Stimulated activated naive B cell treated with anti-CD40 and anti-IgM and Interleukin-4, amounts not matched to agents 10 μg/mL and 1 μg/mL and 100 μg/mL, for 72 hours (primary cell): ENCODE measurements around the gene MTHFD1.

ENCODE experiments used
- ATAC-seq, 2 donors: fragments of 150-1000 bp; cut with Tn5 transposase; replicated peaks; 2 replicates each; pipeline ENCODE4 v1.10.0; 2021; ENCODE audit warnings: moderate library complexity in 1 of 2
- DNase-seq: peaks from one replicate; pipeline ENCODE4 v3.0.0; 2021
- H3K27ac Mint-ChIP-seq: one replicate; pipeline ENCODE4 v1.8.0; 2022; ENCODE audit warnings: mild to moderate bottlenecking, mixed read lengths
- H3K27me3 Mint-ChIP-seq, 2 donors: one replicate each; pipeline ENCODE4 v1.8.0; 2022; ENCODE audit warnings: mixed read lengths in 2 of 2
- H3K36me3 Mint-ChIP-seq, 2 donors: one replicate each; pipeline ENCODE4 v1.8.0; 2022; ENCODE audit warnings: mixed read lengths in 2 of 2, mild to moderate bottlenecking in 1 of 2
- H3K4me1 Mint-ChIP-seq, 2 donors: one replicate each; pipeline ENCODE4 v1.8.0; 2022; ENCODE audit warnings: mixed read lengths in 2 of 2, mild to moderate bottlenecking in 1 of 2
- H3K4me3 Mint-ChIP-seq, 2 donors: one replicate each; pipeline ENCODE4 v1.8.0; 2022; ENCODE audit warnings: mild to moderate bottlenecking in 2 of 2, mixed read lengths in 2 of 2, moderate library complexity in 1 of 2
- H3K9me3 Mint-ChIP-seq, 2 donors: one replicate each; pipeline ENCODE4 v1.8.0; 2022; ENCODE audit warnings: mixed read lengths in 2 of 2, mild to moderate bottlenecking in 1 of 2

The MTHFD1 gene

GRCh38 chr14:64417055-64417770, 29.1 kb downstream of the MTHFD1 start:
- peaks cover 47 to 67% of the 10 kb centered on the region in 2 donors for H3K36me3 Mint-ChIP-seq
- H3K27me3 Mint-ChIP-seq: no peaks in the 10 kb centered on the region
- H3K4me1 Mint-ChIP-seq: peaks cover 5 to 19% of the 10 kb centered on the region in 2 donors
- H3K9me3 Mint-ChIP-seq: no peaks in the 10 kb centered on the region
- H3K27ac Mint-ChIP-seq: peak overlapping the region; percentile 28
- DNase-seq: no peak
- no peak overlapping the region for H3K4me3 Mint-ChIP-seq
- peak in 1 of 2 donors; percentile 8 for ATAC-seq

DNA sequence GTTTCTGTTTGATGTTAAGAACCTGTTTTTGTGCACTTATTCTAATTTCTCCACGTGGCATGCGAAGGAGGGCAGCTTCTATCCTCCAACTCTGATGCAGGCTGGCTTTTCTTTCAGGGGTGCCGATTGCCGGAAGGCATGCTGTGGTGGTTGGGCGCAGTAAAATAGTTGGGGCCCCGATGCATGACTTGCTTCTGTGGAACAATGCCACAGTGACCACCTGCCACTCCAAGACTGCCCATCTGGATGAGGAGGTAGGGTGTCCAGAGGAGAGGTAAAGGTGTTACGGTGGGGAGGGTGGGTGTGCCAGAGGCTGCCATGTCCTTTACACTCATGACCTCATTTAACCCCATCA, 29.6 kb downstream of the MTHFD1 start:
- Mint-ChIP-seq H3K27me3 (no peaks in the 10 kb centered on the region), H3K9me3 (no peaks in the 10 kb centered on the region), H3K36me3 (peaks cover 47 to 68% of the 10 kb centered on the region in 2 donors), H3K27ac (no peak overlapping the region), H3K4me3 (no peak overlapping the region), H3K4me1 (peaks cover 5 to 19% of the 10 kb centered on the region in 2 donors)
- no peak for ATAC-seq
- DNase-seq: no peak

DNA sequence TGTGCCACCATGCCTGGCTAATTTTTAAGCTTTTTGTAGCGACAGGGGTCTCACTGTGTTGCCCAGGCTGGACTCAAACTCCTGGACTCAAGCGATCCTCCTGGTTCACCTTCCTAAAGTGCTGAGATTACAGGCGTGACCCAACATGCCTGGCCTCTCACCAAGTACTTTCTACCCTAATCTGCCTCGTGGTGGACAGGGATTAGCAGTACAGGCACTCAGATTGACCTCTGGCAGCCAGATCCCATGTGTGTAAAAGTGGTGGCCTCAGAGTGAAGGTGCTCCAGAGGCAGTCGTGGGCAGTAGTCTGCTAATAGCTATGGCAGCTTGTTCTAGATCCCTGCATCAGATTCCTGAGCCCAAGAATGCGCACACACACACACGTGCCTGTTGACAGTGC, 30.9 kb downstream of the MTHFD1 start:
- ATAC-seq (no peak), DNase-seq (no peak)
- Mint-ChIP-seq H3K27ac (no peak overlapping the region), H3K4me3 (no peak overlapping the region), H3K9me3 (no peaks in the 10 kb centered on the region), H3K27me3 (no peaks in the 10 kb centered on the region), H3K36me3 (peaks cover 52 to 73% of the 10 kb centered on the region in 2 donors), H3K4me1 (peaks cover 5 to 19% of the 10 kb centered on the region in 2 donors)

GRCh38 chr14:64421166-64421565, 33.0 kb downstream of the MTHFD1 start:
- Mint-ChIP-seq H3K36me3 (peaks cover 51 to 76% of the 10 kb centered on the region in 2 donors), H3K27ac (peak overlapping the region; percentile 56), H3K9me3 (no peaks in the 10 kb centered on the region), H3K4me1 (peaks cover 3 to 10% of the 10 kb centered on the region in 2 donors), H3K27me3 (no peaks in the 10 kb centered on the region), H3K4me3 (no peak overlapping the region)
- DNase-seq (no peak), ATAC-seq (no peak)

- Mint-ChIP-seq H3K36me3 (peaks cover 51 to 75% of the 10 kb centered on the region in 2 donors), H3K27ac (no peak overlapping the region), H3K27me3 (no peaks in the 10 kb centered on the region), H3K9me3 (no peaks in the 10 kb centered on the region), H3K4me3 (no peak overlapping the region), H3K4me1 (peaks cover under 1 to 7% of the 10 kb centered on the region in 2 donors)
- no peak for ATAC-seq
- no peak for DNase-seq
Measured at GRCh38 chr14:64422005-64422404, 33.9 kb downstream of the MTHFD1 start.

DNA sequence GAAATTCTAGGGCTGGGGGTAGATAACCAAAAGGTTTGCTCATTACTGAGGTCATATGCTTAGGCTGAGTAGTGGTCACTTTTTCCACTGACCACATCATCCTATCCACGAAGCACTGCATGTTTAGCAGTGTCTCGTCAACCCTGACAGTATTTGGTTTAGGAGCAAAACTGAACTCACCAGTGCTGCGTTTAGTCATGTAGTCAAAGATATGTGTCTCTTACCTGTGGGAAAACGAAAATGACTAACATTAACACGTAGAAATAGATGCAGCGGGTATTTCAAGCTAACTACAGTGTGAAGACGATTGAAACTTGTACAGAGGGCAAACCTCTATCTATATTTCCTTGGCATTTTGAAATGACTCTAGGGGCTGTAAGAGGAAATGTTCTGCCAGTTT, 34.6 kb downstream of the MTHFD1 start:
- Mint-ChIP-seq H3K4me1 (no peaks in the 10 kb centered on the region), H3K36me3 (peaks cover 52 to 75% of the 10 kb centered on the region in 2 donors), H3K27ac (peak overlapping the region; percentile 59), H3K4me3 (no peak overlapping the region), H3K27me3 (no peaks in the 10 kb centered on the region), H3K9me3 (no peaks in the 10 kb centered on the region)
- no peak for DNase-seq
- ATAC-seq: peak in 1 of 2 donors; percentile 25

- Mint-ChIP-seq H3K4me1 (no peaks in the 10 kb centered on the region), H3K27ac (no peak overlapping the region), H3K4me3 (no peak overlapping the region), H3K36me3 (peaks cover 45 to 74% of the 10 kb centered on the region in 2 donors), H3K27me3 (no peaks in the 10 kb centered on the region), H3K9me3 (no peaks in the 10 kb centered on the region)
- ATAC-seq (no peak), DNase-seq (no peak)
Measured at GRCh38 chr14:64423987-64424386, 35.8 kb downstream of the MTHFD1 start.

- peaks cover 0 to 1% of the 10 kb centered on the region in 2 donors for H3K4me1 Mint-ChIP-seq
- H3K9me3 Mint-ChIP-seq: no peaks in the 10 kb centered on the region
- no peaks in the 10 kb centered on the region for H3K27me3 Mint-ChIP-seq
- no peak for ATAC-seq
- peaks cover 57 to 63% of the 10 kb centered on the region in 2 donors for H3K36me3 Mint-ChIP-seq
- no peak for DNase-seq
- H3K27ac Mint-ChIP-seq: no peak overlapping the region
- no peak overlapping the region for H3K4me3 Mint-ChIP-seq
Measured at GRCh38 chr14:64434528-64434927, 46.4 kb downstream of the MTHFD1 start.

GRCh38 chr14:64438181-64438841, 50.2 kb downstream of the MTHFD1 start:
- Mint-ChIP-seq H3K4me1 (peaks cover 1 to 5% of the 10 kb centered on the region in 2 donors), H3K4me3 (no peak overlapping the region), H3K9me3 (no peaks in the 10 kb centered on the region), H3K36me3 (peaks cover 51 to 62% of the 10 kb centered on the region in 2 donors), H3K27ac (no peak overlapping the region), H3K27me3 (no peaks in the 10 kb centered on the region)
- DNase-seq (no peak), ATAC-seq (no peak)

DNA sequence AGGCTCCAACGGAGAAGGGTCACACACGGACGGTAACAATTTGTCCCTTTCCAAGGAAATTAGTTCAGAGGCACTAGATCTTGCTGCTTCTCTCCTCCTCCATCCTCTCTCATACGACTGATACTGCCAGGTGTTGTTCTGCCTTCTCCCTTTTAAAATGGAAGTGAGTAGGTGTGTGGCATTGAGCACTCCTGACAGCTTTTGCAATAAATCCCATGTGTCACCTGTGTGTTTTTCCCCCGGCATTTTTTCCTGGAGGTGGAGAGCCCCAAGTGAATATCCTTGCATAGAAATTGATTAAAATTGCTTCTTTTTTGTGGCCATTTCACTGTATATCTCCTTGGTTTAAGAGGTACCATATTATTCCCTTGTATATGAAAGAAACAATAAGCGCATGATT, 51.0 kb downstream of the MTHFD1 start:
- no peak for DNase-seq
- no peak for ATAC-seq
- H3K4me3 Mint-ChIP-seq: no peak overlapping the region
- H3K27ac Mint-ChIP-seq: peak overlapping the region; percentile 5
- H3K36me3 Mint-ChIP-seq: peaks cover 57 to 66% of the 10 kb centered on the region in 2 donors
- H3K27me3 Mint-ChIP-seq: no peaks in the 10 kb centered on the region
- H3K9me3 Mint-ChIP-seq: peaks cover 0 to 4% of the 10 kb centered on the region in 2 donors
- H3K4me1 Mint-ChIP-seq: peaks cover 8 to 13% of the 10 kb centered on the region in 2 donors

- H3K27ac Mint-ChIP-seq: no peak overlapping the region
- DNase-seq: no peak
- peaks cover 56 to 68% of the 10 kb centered on the region in 2 donors for H3K36me3 Mint-ChIP-seq
- H3K4me1 Mint-ChIP-seq: peaks cover 19 to 26% of the 10 kb centered on the region in 2 donors
- no peaks in the 10 kb centered on the region for H3K27me3 Mint-ChIP-seq
- no peak overlapping the region for H3K4me3 Mint-ChIP-seq
- peaks cover 2 to 7% of the 10 kb centered on the region in 2 donors for H3K9me3 Mint-ChIP-seq
- ATAC-seq: no peak
Measured at GRCh38 chr14:64440494-64440893, 52.3 kb downstream of the MTHFD1 start.

GRCh38 chr14:64442300-64442988, 54.3 kb downstream of the MTHFD1 start:
- Mint-ChIP-seq H3K36me3 (peaks cover 46 to 63% of the 10 kb centered on the region in 2 donors), H3K27ac (no peak overlapping the region), H3K4me1 (peaks cover 20 to 29% of the 10 kb centered on the region in 2 donors), H3K4me3 (no peak overlapping the region), H3K9me3 (peaks cover 2 to 7% of the 10 kb centered on the region in 2 donors), H3K27me3 (no peaks in the 10 kb centered on the region)
- no peak for ATAC-seq
- DNase-seq: no peak

DNA sequence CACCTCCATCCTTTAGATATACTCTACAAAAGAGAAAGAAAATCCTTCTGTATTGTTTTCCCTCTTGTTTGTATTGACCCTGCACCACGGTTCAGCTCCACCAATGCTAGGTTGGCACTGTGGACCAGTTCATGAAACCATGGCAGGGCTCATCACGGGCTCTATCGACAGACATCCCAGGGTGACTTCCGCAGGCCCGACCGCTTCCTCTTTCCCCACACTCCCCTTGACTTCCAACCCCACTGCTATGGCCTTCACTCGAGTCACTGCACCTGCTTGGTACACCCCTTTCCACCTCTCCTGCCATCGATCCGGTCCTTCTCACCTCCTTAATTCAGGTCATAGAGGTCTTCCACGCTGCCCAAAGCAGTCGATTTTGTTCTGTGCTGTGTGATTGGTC, 56.0 kb downstream of the MTHFD1 start:
- ATAC-seq (peak in 1 of 2 donors; percentile 20), DNase-seq (no peak)
- Mint-ChIP-seq H3K4me3 (no peak overlapping the region), H3K36me3 (peaks cover 41 to 56% of the 10 kb centered on the region in 2 donors), H3K27me3 (no peaks in the 10 kb centered on the region), H3K4me1 (peaks cover 22 to 39% of the 10 kb centered on the region in 2 donors), H3K27ac (peak overlapping the region; percentile 95), H3K9me3 (peaks cover 2 to 7% of the 10 kb centered on the region in 2 donors)

DNA sequence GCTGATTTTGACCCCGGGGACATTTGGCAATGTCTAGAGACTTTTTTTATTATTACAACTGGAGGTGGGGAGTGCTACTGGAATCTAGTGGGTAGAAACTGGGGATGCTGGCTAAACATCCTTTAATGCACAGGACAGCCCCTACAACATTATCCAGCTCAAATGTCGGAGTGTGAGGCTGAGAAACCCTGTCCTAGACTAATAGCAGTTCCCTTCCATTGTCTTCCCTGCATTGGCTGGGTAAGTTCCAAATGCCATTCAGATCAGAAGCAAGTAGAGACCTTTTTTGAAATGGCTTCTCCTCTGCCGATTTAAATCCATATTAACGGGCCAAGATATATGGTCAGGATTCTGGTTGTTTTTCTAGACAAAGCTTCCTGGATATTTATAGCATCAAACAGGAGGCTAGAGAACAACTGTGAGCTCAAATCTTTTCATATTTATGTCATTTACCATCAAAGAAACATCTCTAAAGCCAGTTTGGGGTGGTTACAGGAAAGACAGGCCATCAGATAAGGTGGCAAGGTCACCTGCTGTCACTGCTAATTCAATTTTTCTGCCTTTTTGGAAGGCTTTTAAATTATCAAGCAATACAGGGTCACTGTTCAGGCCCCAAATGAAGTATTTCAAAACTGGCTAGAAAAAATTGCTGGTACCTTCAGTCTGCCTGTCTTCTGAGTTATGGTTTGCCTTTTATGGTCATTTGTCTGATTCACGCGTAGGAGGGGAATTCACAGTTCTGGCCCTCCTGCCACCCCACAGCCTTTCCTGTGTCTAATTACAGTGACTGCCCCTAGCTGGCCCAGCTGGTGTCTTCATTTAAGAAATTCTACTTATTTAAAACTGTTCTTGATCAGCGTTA, 57.1 kb downstream of the MTHFD1 start:
- ATAC-seq: peak; percentile 98
- peaks cover 26 to 47% of the 10 kb centered on the region in 2 donors for H3K4me1 Mint-ChIP-seq
- peak; percentile 73 for DNase-seq
- no peaks in the 10 kb centered on the region for H3K27me3 Mint-ChIP-seq
- H3K27ac Mint-ChIP-seq: peak overlapping the region; percentile 95
- H3K4me3 Mint-ChIP-seq: peak overlapping the region in 1 of 2 donors; percentile 43
- peaks cover 2 to 7% of the 10 kb centered on the region in 2 donors for H3K9me3 Mint-ChIP-seq
- H3K36me3 Mint-ChIP-seq: peaks cover 48 to 63% of the 10 kb centered on the region in 2 donors
